Measurements from ENCODE around the gene ARHGAP18. TPM values are rescaled to one million over a fixed set of nuclear protein-coding genes. Genes with fewer than 3 reads are reported as not detected.
A peak's percentile ranks its signal among the peaks of the same experiment; 100 is the strongest.

ARHGAP18 gene
- total RNA-seq, 2 donors from 2014 or later: 14.3 to 17.7 TPM

- H3K27ac ChIP-seq (ENCODE audit: low read depth, low read length): no peak overlapping the region
- Mint-ChIP-seq H3K4me3 (no peak overlapping the region), H3K36me3 (ENCODE audit: low read depth) (peaks cover 2% of the 10 kb centered on the region), H3K27me3 (ENCODE audit: insufficient read depth) (no peaks in the 10 kb centered on the region), H3K4me1 (peaks cover 27% of the 10 kb centered on the region), H3K27ac (peak overlapping the region; percentile 62), H3K9me3 (no peaks in the 10 kb centered on the region)
- H3K4me1 ChIP-seq (ENCODE audit: control insufficient read depth, insufficient read depth, low read length): peaks cover 5% of the 10 kb centered on the region
- H3K36me3 ChIP-seq (ENCODE audit: control insufficient read depth, insufficient read depth, low read length): no peaks in the 10 kb centered on the region
- no peaks in the 10 kb centered on the region for H3K27me3 ChIP-seq (ENCODE audit: control insufficient read depth, insufficient read depth, low read length, poor library complexity, severe bottlenecking)
- H3K9me3 ChIP-seq (ENCODE audit: control insufficient read depth, low read length): no peaks in the 10 kb centered on the region
- H3K4me3 ChIP-seq (ENCODE audit: low read length): no peak overlapping the region
- 87 to 100% methylated on average over 2 to 3 of the region's 3 CpGs for whole genome bisulfite sequencing, 2 experiments (ENCODE audit: insufficient coverage in 1 of 2, insufficient read length in 1 of 2)
- no peak for TF ChIP-seq CTCF (conservative IDR thresholded peaks at IDR 0.05)
- H3K9ac ChIP-seq (ENCODE audit: extremely low read depth, low read length, poor library complexity, severe bottlenecking): no peak overlapping the region
- DNase-seq: no peak
Observed at GRCh38 chr6:129679758-129680157, 30.2 kb downstream of the ARHGAP18 start.

GRCh38 chr6:129679275-129679674 lies 30.7 kb downstream of the ARHGAP18 start:
- Histone ChIP-seq H3K27me3 (ENCODE audit: control insufficient read depth, insufficient read depth, low read length, poor library complexity, severe bottlenecking) (no peaks in the 10 kb centered on the region), H3K9ac (ENCODE audit: extremely low read depth, low read length, poor library complexity, severe bottlenecking) (no peak overlapping the region), H3K27ac (ENCODE audit: low read depth, low read length) (no peak overlapping the region), H3K4me3 (ENCODE audit: low read length) (no peak overlapping the region), H3K9me3 (ENCODE audit: control insufficient read depth, low read length) (no peaks in the 10 kb centered on the region), H3K36me3 (ENCODE audit: control insufficient read depth, insufficient read depth, low read length) (no peaks in the 10 kb centered on the region), H3K4me1 (ENCODE audit: control insufficient read depth, insufficient read depth, low read length) (peaks cover 5% of the 10 kb centered on the region)
- no peaks in the 10 kb centered on the region for H3K9me3 Mint-ChIP-seq
- WGBS, 2 experiments (ENCODE audit: insufficient coverage in 1 of 2, insufficient read length in 1 of 2): 88 to 94% methylated on average over 1 to 3 of the region's 3 CpGs
- H3K36me3 Mint-ChIP-seq (ENCODE audit: low read depth): peaks cover 2% of the 10 kb centered on the region
- no peak for DNase-seq
- peak overlapping the region; percentile 62 for H3K27ac Mint-ChIP-seq
- H3K4me1 Mint-ChIP-seq: peaks cover 24% of the 10 kb centered on the region
- H3K4me3 Mint-ChIP-seq: no peak overlapping the region
- no peaks in the 10 kb centered on the region for H3K27me3 Mint-ChIP-seq (ENCODE audit: insufficient read depth)
- TF ChIP-seq CTCF (conservative IDR thresholded peaks at IDR 0.05): no peak

GRCh38 chr6:129678463-129678862 lies 31.5 kb downstream of the ARHGAP18 start:
- 100% methylated on average over 1 of the region's 1 CpG; no CpG with 5 or more reads in 1 of the 2 experiments for whole genome bisulfite sequencing, 2 experiments (ENCODE audit: insufficient coverage in 1 of 2, insufficient read length in 1 of 2)

More at GRCh38 chr6:129678463-129678862, 31.5 kb downstream of the ARHGAP18 start:
- Histone ChIP-seq H3K9ac (ENCODE audit: extremely low read depth, low read length, poor library complexity, severe bottlenecking) (no peak overlapping the region), H3K9me3 (ENCODE audit: control insufficient read depth, low read length) (no peaks in the 10 kb centered on the region), H3K4me1 (ENCODE audit: control insufficient read depth, insufficient read depth, low read length) (peaks cover 5% of the 10 kb centered on the region), H3K4me3 (ENCODE audit: low read length) (no peak overlapping the region), H3K27me3 (ENCODE audit: control insufficient read depth, insufficient read depth, low read length, poor library complexity, severe bottlenecking) (no peaks in the 10 kb centered on the region), H3K27ac (ENCODE audit: low read depth, low read length) (no peak overlapping the region), H3K36me3 (ENCODE audit: control insufficient read depth, insufficient read depth, low read length) (no peaks in the 10 kb centered on the region)
- Mint-ChIP-seq H3K36me3 (ENCODE audit: low read depth) (peaks cover 2% of the 10 kb centered on the region), H3K4me3 (no peak overlapping the region), H3K27ac (no peak overlapping the region), H3K27me3 (ENCODE audit: insufficient read depth) (no peaks in the 10 kb centered on the region), H3K9me3 (no peaks in the 10 kb centered on the region), H3K4me1 (peaks cover 18% of the 10 kb centered on the region)
- no peak for DNase-seq
- TF ChIP-seq CTCF (conservative IDR thresholded peaks at IDR 0.05): no peak

Measured in endodermal cell (in vitro differentiated cells).